Measurements from ENCODE around the gene TBCD.

TBCD gene

DNA sequence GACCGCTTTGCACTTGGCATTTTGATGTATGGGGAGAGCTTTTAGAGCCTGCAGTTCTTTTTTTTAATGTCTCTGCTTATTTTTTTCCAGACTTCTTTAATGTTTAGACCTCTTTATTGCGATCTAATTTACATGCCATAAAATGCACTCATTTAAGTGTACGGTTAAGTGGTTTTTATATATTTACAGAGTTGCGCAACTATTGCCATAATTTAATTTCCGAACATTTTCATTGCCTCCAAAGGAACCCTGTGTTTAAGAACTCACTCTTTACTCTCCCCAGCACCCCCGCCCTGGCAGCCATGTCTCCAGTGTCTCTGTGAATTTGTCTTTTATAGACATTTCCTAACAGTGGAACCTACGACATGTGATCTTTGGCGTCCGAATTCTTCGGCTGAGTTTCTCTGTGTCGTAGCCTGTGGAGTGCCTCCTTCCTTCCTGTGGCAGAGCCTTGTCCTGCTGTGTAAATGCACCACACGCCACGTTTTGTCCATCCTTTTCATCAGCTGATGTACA, 64.0 kb downstream of the TBCD start:
- no peak for TF ChIP-seq CTCF (IDR thresholded peaks at IDR 0.05; ENCODE audit: poor library complexity, severe bottlenecking)
- ATAC-seq (ENCODE audit: low read depth) (no peak), DNase-seq (ENCODE audit: low spot score) (peak; percentile 17)
- Histone ChIP-seq H3K4me1 (ENCODE audit: insufficient read depth, poor library complexity, severe bottlenecking) (no peaks in the 10 kb centered on the region), H3K36me3 (ENCODE audit: low read depth) (peaks cover 48% of the 10 kb centered on the region), H3K9me3 (ENCODE audit: severe bottlenecking) (peaks cover 5% of the 10 kb centered on the region), H3K4me3 (ENCODE audit: severe bottlenecking) (no peak overlapping the region), H3K27ac (ENCODE audit: poor library complexity, severe bottlenecking) (no peak overlapping the region), H3K27me3 (ENCODE audit: insufficient read depth, poor library complexity, severe bottlenecking) (no peaks in the 10 kb centered on the region)

DNA sequence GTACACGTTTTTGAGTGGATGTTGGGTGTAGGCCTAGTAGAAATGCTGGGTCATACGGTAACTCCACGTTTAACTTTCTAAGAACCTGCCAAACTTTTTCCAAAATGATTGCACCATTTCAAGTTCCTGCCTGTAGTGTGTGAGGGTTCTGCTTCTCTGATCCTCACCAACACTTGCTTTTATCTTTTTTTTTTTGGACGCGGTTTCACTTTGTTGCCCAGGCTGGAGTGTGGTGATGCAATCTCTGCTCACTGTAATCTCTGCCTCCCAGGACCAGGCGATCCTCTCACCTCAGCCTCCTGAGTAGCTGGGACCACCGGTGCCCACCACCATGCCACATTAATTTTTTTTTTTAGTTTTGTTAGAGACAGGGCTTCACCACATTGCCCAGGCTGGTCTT, 64.5 kb downstream of the TBCD start:
- Histone ChIP-seq H3K36me3 (ENCODE audit: low read depth) (peaks cover 48% of the 10 kb centered on the region), H3K27ac (ENCODE audit: poor library complexity, severe bottlenecking) (no peak overlapping the region), H3K27me3 (ENCODE audit: insufficient read depth, poor library complexity, severe bottlenecking) (no peaks in the 10 kb centered on the region), H3K4me3 (ENCODE audit: severe bottlenecking) (no peak overlapping the region), H3K4me1 (ENCODE audit: insufficient read depth, poor library complexity, severe bottlenecking) (no peaks in the 10 kb centered on the region), H3K9me3 (ENCODE audit: severe bottlenecking) (peaks cover 5% of the 10 kb centered on the region)
- no peak for ATAC-seq (ENCODE audit: low read depth)
- TF ChIP-seq CTCF (IDR thresholded peaks at IDR 0.05; ENCODE audit: poor library complexity, severe bottlenecking): no peak
- no peak for DNase-seq (ENCODE audit: low spot score)

- Histone ChIP-seq H3K27me3 (ENCODE audit: insufficient read depth, poor library complexity, severe bottlenecking) (no peaks in the 10 kb centered on the region), H3K4me1 (ENCODE audit: insufficient read depth, poor library complexity, severe bottlenecking) (no peaks in the 10 kb centered on the region), H3K36me3 (ENCODE audit: low read depth) (peaks cover 57% of the 10 kb centered on the region), H3K4me3 (ENCODE audit: severe bottlenecking) (no peak overlapping the region), H3K9me3 (ENCODE audit: severe bottlenecking) (peaks cover 5% of the 10 kb centered on the region), H3K27ac (ENCODE audit: poor library complexity, severe bottlenecking) (no peak overlapping the region)
- no peak for DNase-seq (ENCODE audit: low spot score)
- ATAC-seq (ENCODE audit: low read depth): no peak
- TF ChIP-seq CTCF (IDR thresholded peaks at IDR 0.05; ENCODE audit: poor library complexity, severe bottlenecking): no peak
Measured at GRCh38 chr17:82817947-82818346, 66.1 kb downstream of the TBCD start.

DNA sequence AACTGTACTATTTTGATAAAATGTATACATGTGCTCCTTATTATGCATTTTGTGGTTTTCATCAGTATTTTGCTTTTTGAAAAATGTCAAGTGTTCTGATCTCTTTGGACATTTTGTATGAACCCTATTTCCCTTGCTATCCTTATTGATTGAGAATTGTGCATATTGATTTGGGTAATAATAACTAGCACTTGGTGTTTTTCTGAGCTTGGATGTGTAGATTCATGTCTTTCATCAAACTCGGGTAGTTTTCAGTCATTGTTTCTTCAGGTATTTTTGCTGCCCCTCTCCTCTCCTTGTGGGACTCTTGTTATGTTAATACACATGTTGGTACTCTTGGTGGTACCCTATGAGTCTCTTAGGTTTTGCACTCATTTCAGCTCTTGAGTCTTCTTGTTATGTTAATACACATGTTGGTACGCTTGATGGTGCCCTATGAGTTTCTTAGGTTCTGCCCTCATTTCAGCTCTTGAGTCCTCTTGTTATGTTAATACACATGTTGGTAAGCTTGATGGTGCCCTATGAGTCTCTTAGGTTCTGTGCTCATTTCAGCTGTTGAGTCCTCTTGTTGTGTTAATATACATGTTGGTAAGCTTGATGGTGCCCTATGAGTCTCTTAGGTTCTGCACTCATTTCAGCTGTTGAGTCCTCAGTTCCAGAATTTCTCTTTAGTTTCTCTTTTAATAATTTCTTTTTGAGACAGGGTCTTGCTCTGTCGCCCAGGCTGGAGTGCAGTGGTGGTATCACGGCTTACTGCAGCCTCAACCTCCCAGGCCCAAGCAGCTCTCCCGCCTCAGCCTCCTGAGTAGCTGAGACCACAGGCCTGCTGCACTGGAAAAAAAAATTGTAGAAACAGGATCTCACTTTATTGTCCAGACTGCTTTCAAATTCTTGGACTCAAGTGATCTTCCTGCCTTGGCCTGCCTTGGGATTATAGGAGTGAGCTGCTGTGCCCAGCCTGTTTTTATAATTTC, 68.7 kb downstream of the TBCD start:
- Histone ChIP-seq H3K27me3 (ENCODE audit: insufficient read depth, poor library complexity, severe bottlenecking) (no peaks in the 10 kb centered on the region), H3K36me3 (ENCODE audit: low read depth) (peaks cover 57% of the 10 kb centered on the region), H3K27ac (ENCODE audit: poor library complexity, severe bottlenecking) (no peak overlapping the region), H3K9me3 (ENCODE audit: severe bottlenecking) (peaks cover 5% of the 10 kb centered on the region), H3K4me3 (ENCODE audit: severe bottlenecking) (no peak overlapping the region), H3K4me1 (ENCODE audit: insufficient read depth, poor library complexity, severe bottlenecking) (no peaks in the 10 kb centered on the region)
- ATAC-seq (ENCODE audit: low read depth) (no peak), DNase-seq (ENCODE audit: low spot score) (no peak)
- no peak for TF ChIP-seq CTCF (IDR thresholded peaks at IDR 0.05; ENCODE audit: poor library complexity, severe bottlenecking)

- ATAC-seq (ENCODE audit: low read depth) (no peak), DNase-seq (ENCODE audit: low spot score) (no peak)
- no peak for TF ChIP-seq CTCF (IDR thresholded peaks at IDR 0.05; ENCODE audit: poor library complexity, severe bottlenecking)
- Histone ChIP-seq H3K4me3 (ENCODE audit: severe bottlenecking) (no peak overlapping the region), H3K27ac (ENCODE audit: poor library complexity, severe bottlenecking) (no peak overlapping the region), H3K27me3 (ENCODE audit: insufficient read depth, poor library complexity, severe bottlenecking) (no peaks in the 10 kb centered on the region), H3K4me1 (ENCODE audit: insufficient read depth, poor library complexity, severe bottlenecking) (no peaks in the 10 kb centered on the region), H3K36me3 (ENCODE audit: low read depth) (peaks cover 53% of the 10 kb centered on the region), H3K9me3 (ENCODE audit: severe bottlenecking) (peaks cover 5% of the 10 kb centered on the region)
Measured at GRCh38 chr17:82821554-82821953, 69.7 kb downstream of the TBCD start.

Measured in RWPE2 (cell line).